CD4-positive, CD25-positive, alpha-beta regulatory T cell (primary cell): ENCODE measurements around the gene CFAP299. TPM values are rescaled to one million over a fixed set of nuclear protein-coding genes. Genes with fewer than 3 reads are reported as not detected.
A peak's percentile ranks its signal among the peaks of the same experiment; 100 is the strongest.

Source experiments
- ATAC-seq, 2 donors: fragments of 150-1000 bp; cut with Tn5 transposase; one replicate each; pipeline ENCODE4 v1.10.0; 2021; ENCODE audit warnings: low read depth in 2 of 2, moderate number of reproducible peaks in 2 of 2, moderate library complexity in 1 of 2
- DNase-seq, 3 donors: peaks; one replicate each; pipeline versions ENCODE4 v3.0.0 to v3.0.0-alpha.2; 2012 to 2022; ENCODE audit warnings: mixed read lengths in 1 of 3
- H3K27ac ChIP-seq: one replicate; pipeline ENCODE4 v1.7.0; 2013; ENCODE audit warnings: mild to moderate bottlenecking, low read length; ENCODE audit not compliant: insufficient read depth, poor library complexity, severe bottlenecking
- H3K27me3 ChIP-seq: one replicate; pipeline ENCODE4 v1.7.0; 2013; ENCODE audit warnings: low read length; ENCODE audit not compliant: control insufficient read depth, insufficient read depth
- H3K36me3 ChIP-seq: one replicate; pipeline ENCODE4 v1.7.0; 2013; ENCODE audit warnings: mild to moderate bottlenecking, low read length, moderate library complexity; ENCODE audit not compliant: control insufficient read depth, insufficient read depth
- H3K4me1 ChIP-seq: 2 replicates; pipeline ENCODE4 v1.7.0; 2013; ENCODE audit warnings: mild to moderate bottlenecking, low read length; ENCODE audit not compliant: insufficient read depth, control insufficient read depth, poor library complexity, severe bottlenecking
- H3K4me3 ChIP-seq: one replicate; pipeline ENCODE4 v1.7.0; 2013; ENCODE audit warnings: low read depth, mild to moderate bottlenecking, low read length, moderate library complexity
- H3K9me3 ChIP-seq, 2 experiments: 1 replicate in 1 of 2; 2 replicates in 1 of 2; pipeline ENCODE4 v1.7.0; 2013; ENCODE audit warnings: low read length in 2 of 2, mild to moderate bottlenecking in 1 of 2, moderate library complexity in 1 of 2; ENCODE audit not compliant: control insufficient read depth in 2 of 2
- H3K27ac Mint-ChIP-seq, 3 donors: one replicate each; pipeline ENCODE4 v1.8.0; 2020 to 2022; ENCODE audit warnings: mild to moderate bottlenecking in 3 of 3, mixed read lengths in 3 of 3, moderate library complexity in 2 of 3
- H3K27me3 Mint-ChIP-seq: one replicate; pipeline ENCODE4 v1.8.0; 2022; ENCODE audit warnings: mild to moderate bottlenecking, mixed read lengths
- H3K36me3 Mint-ChIP-seq: one replicate; pipeline ENCODE4 v1.8.0; 2020; ENCODE audit warnings: mixed read lengths
- H3K4me1 Mint-ChIP-seq, 4 donors: one replicate each; pipeline ENCODE4 v1.8.0; 2020 to 2022; ENCODE audit warnings: mixed read lengths in 4 of 4, mild to moderate bottlenecking in 1 of 4
- H3K4me3 Mint-ChIP-seq, 4 donors: one replicate each; pipeline ENCODE4 v1.8.0; 2020 to 2022; ENCODE audit warnings: mild to moderate bottlenecking in 4 of 4, mixed read lengths in 4 of 4, moderate library complexity in 3 of 4
- H3K9me3 Mint-ChIP-seq, 7 donors: one replicate each; pipeline ENCODE4 v1.8.0; 2020 to 2022; ENCODE audit warnings: mixed read lengths in 7 of 7, mild to moderate bottlenecking in 3 of 7, moderate library complexity in 2 of 7
- polyA plus RNA-seq, 4 donors: library from polyadenylated mRNA; unstranded; fragments of 300-500 nt; fragmentation: Illumina TruSeq; gene quantifications; one replicate each; pipeline ENCODE4 v1.2.3, GENCODE V29; 2021
- total RNA-seq: library from RNA; stranded (reverse); gene quantifications from one replicate; pipeline ENCODE4 v1.2.3, GENCODE V29; 2022

CFAP299 gene
- total and polyA plus RNA-seq, 5 donors from 2014 or later: not detected

GRCh38 chr4:80980239-80980638 is 644.7 kb downstream of the CFAP299 start:
- Histone ChIP-seq H3K36me3 (no peaks in the 10 kb centered on the region), H3K9me3 (no peaks in the 10 kb centered on the region), H3K27ac (no peak overlapping the region), H3K27me3 (peaks cover 2% of the 10 kb centered on the region), H3K4me1 (no peaks in the 10 kb centered on the region), H3K4me3 (no peak overlapping the region)
- Mint-ChIP-seq H3K4me3 (no peak overlapping the region), H3K36me3 (no peaks in the 10 kb centered on the region), H3K27ac (no peak overlapping the region), H3K9me3 (peaks cover 0 to 5% (median 0%) of the 10 kb centered on the region in 7 donors), H3K4me1 (no peaks in the 10 kb centered on the region), H3K27me3 (peaks cover 22% of the 10 kb centered on the region)
- ATAC-seq: no peak
- DNase-seq: no peak

GRCh38 chr4:80986011-80986410 is 650.5 kb downstream of the CFAP299 start:
- Histone ChIP-seq H3K4me1 (no peaks in the 10 kb centered on the region), H3K27ac (no peak overlapping the region), H3K27me3 (peaks cover 2% of the 10 kb centered on the region), H3K4me3 (no peak overlapping the region), H3K36me3 (no peaks in the 10 kb centered on the region), H3K9me3 (no peaks in the 10 kb centered on the region)
- peaks cover 0 to 4% (median 0%) of the 10 kb centered on the region in 4 donors for H3K4me1 Mint-ChIP-seq
- peaks cover 11% of the 10 kb centered on the region for H3K27me3 Mint-ChIP-seq
- DNase-seq (no peak), ATAC-seq (no peak)
- no peak overlapping the region for H3K27ac Mint-ChIP-seq
- no peak overlapping the region for H3K4me3 Mint-ChIP-seq
- H3K36me3 Mint-ChIP-seq: no peaks in the 10 kb centered on the region
- H3K9me3 Mint-ChIP-seq: peaks cover 0 to 5% (median 0%) of the 10 kb centered on the region in 7 donors

GRCh38 chr4:80989921-80990544 is 654.5 kb downstream of the CFAP299 start:
- Histone ChIP-seq H3K9me3 (no peaks in the 10 kb centered on the region), H3K27ac (no peak overlapping the region), H3K4me3 (no peak overlapping the region), H3K36me3 (no peaks in the 10 kb centered on the region), H3K27me3 (no peaks in the 10 kb centered on the region), H3K4me1 (no peaks in the 10 kb centered on the region)
- Mint-ChIP-seq H3K4me3 (no peak overlapping the region), H3K9me3 (no peaks in the 10 kb centered on the region), H3K27ac (no peak overlapping the region), H3K36me3 (no peaks in the 10 kb centered on the region), H3K27me3 (peaks cover 6% of the 10 kb centered on the region), H3K4me1 (peaks cover 0 to 4% (median 0%) of the 10 kb centered on the region in 4 donors)
- DNase-seq (peak in 2 of 3 donors; percentile 47 to 67), ATAC-seq (no peak)

- ATAC-seq: no peak
- Histone ChIP-seq H3K27ac (no peak overlapping the region), H3K36me3 (no peaks in the 10 kb centered on the region), H3K9me3 (no peaks in the 10 kb centered on the region), H3K4me1 (no peaks in the 10 kb centered on the region), H3K27me3 (no peaks in the 10 kb centered on the region), H3K4me3 (no peak overlapping the region)
- peaks cover 0 to 4% (median 0%) of the 10 kb centered on the region in 4 donors for H3K4me1 Mint-ChIP-seq
- H3K36me3 Mint-ChIP-seq: no peaks in the 10 kb centered on the region
- no peak overlapping the region for H3K4me3 Mint-ChIP-seq
- no peak overlapping the region for H3K27ac Mint-ChIP-seq
- H3K9me3 Mint-ChIP-seq: peaks cover 0 to 1% (median 0%) of the 10 kb centered on the region in 7 donors
- H3K27me3 Mint-ChIP-seq: peaks cover 6% of the 10 kb centered on the region
- no peak for DNase-seq
Measured at GRCh38 chr4:80990851-80991250, 655.3 kb downstream of the CFAP299 start.

- Mint-ChIP-seq H3K4me3 (no peak overlapping the region), H3K27ac (no peak overlapping the region), H3K27me3 (peaks cover 5% of the 10 kb centered on the region), H3K4me1 (no peaks in the 10 kb centered on the region), H3K36me3 (no peaks in the 10 kb centered on the region), H3K9me3 (peaks cover 0 to 4% (median 0%) of the 10 kb centered on the region in 7 donors)
- H3K27me3 ChIP-seq: peaks cover 3% of the 10 kb centered on the region
- no peak overlapping the region for H3K27ac ChIP-seq
- H3K36me3 ChIP-seq: no peaks in the 10 kb centered on the region
- no peaks in the 10 kb centered on the region for H3K4me1 ChIP-seq
- no peaks in the 10 kb centered on the region for H3K9me3 ChIP-seq
- DNase-seq (no peak), ATAC-seq (no peak)
- no peak overlapping the region for H3K4me3 ChIP-seq
Measured at GRCh38 chr4:80999943-81000342, 664.4 kb downstream of the CFAP299 start.

- Histone ChIP-seq H3K27ac (no peak overlapping the region), H3K4me1 (no peaks in the 10 kb centered on the region), H3K4me3 (no peak overlapping the region), H3K9me3 (no peaks in the 10 kb centered on the region), H3K27me3 (peaks cover 9% of the 10 kb centered on the region), H3K36me3 (no peaks in the 10 kb centered on the region)
- H3K4me3 Mint-ChIP-seq: no peak overlapping the region
- H3K36me3 Mint-ChIP-seq: no peaks in the 10 kb centered on the region
- no peak for ATAC-seq
- H3K27ac Mint-ChIP-seq: no peak overlapping the region
- no peaks in the 10 kb centered on the region for H3K4me1 Mint-ChIP-seq
- peaks cover 0 to 1% (median 0%) of the 10 kb centered on the region in 7 donors for H3K9me3 Mint-ChIP-seq
- DNase-seq: no peak
- H3K27me3 Mint-ChIP-seq: peaks cover 5% of the 10 kb centered on the region
Measured at GRCh38 chr4:81003597-81004111, 668.1 kb downstream of the CFAP299 start.

GRCh38 chr4:81007417-81007816 is 671.9 kb downstream of the CFAP299 start:
- no peaks in the 10 kb centered on the region for H3K27me3 Mint-ChIP-seq
- H3K27ac Mint-ChIP-seq: no peak overlapping the region
- H3K9me3 Mint-ChIP-seq: peaks cover 0 to 1% (median 0%) of the 10 kb centered on the region in 7 donors
- no peak overlapping the region for H3K4me3 Mint-ChIP-seq
- H3K9me3 ChIP-seq: no peaks in the 10 kb centered on the region
- H3K4me1 ChIP-seq: no peaks in the 10 kb centered on the region
- ATAC-seq (no peak), DNase-seq (no peak)
- H3K27ac ChIP-seq: no peak overlapping the region
- H3K36me3 Mint-ChIP-seq: no peaks in the 10 kb centered on the region
- peaks cover 7% of the 10 kb centered on the region for H3K27me3 ChIP-seq
- no peak overlapping the region for H3K4me3 ChIP-seq
- no peaks in the 10 kb centered on the region for H3K36me3 ChIP-seq
- no peaks in the 10 kb centered on the region for H3K4me1 Mint-ChIP-seq
